ENCODE data around the gene HOXB7.

Gene HOXB7

GRCh38 chr17:48626245-48627117, 15.7 kb upstream of the HOXB7 start, which contains the start of gene HOXB9:
TSS of gene HOXB9 (minus strand) at chr17:48626358. CDS start at chr17:48626269, 89 bp downstream.
- Histone ChIP-seq H3K9me3 (ENCODE audit: control insufficient read depth, insufficient read depth, low read length) (0 out of 2 replicates have a peak, but pooled peaks cover 3% of the 10 kb centered on the region), H3K4me3 (ENCODE audit: low read depth, low read length) (peak within 1 kb of the TSS; percentile 8; the same call in 1 of the 2 replicates), H3K9ac (ENCODE audit: low read depth, low read length) (no peak within 1 kb of the TSS), H3K36me3 (ENCODE audit: control insufficient read depth, insufficient read depth, low read length) (no peaks in the 10 kb centered on the region), H3K4me1 (ENCODE audit: control insufficient read depth, insufficient read depth, low read length) (peaks cover 3% of the 10 kb centered on the region; the same call in 1 of the 2 replicates), H3K27me3 (ENCODE audit: control insufficient read depth, insufficient read depth, low read length) (peaks cover 100% of the 10 kb centered on the region), H3K27ac (ENCODE audit: low read depth, low read length) (no peak within 1 kb of the TSS)

- no peak overlapping the region for H3K9ac ChIP-seq (ENCODE audit: low read depth, low read length)
- no peak overlapping the region for H3K27ac ChIP-seq (ENCODE audit: low read depth, low read length)
- 0 out of 2 replicates have a peak, but pooled peaks cover 3% of the 10 kb centered on the region for H3K9me3 ChIP-seq (ENCODE audit: control insufficient read depth, insufficient read depth, low read length)
- H3K4me1 ChIP-seq (ENCODE audit: control insufficient read depth, insufficient read depth, low read length), result peaks cover 3% of the 10 kb centered on the region; the same call in 1 of the 2 replicates
- peaks cover 100% of the 10 kb centered on the region for H3K27me3 ChIP-seq (ENCODE audit: control insufficient read depth, insufficient read depth, low read length)
- peak overlapping the region; percentile 8; the same call in 1 of the 2 replicates for H3K4me3 ChIP-seq (ENCODE audit: low read depth, low read length)
- H3K36me3 ChIP-seq (ENCODE audit: control insufficient read depth, insufficient read depth, low read length), result no peaks in the 10 kb centered on the region
Observed at GRCh38 chr17:48625495-48626244, 14.9 kb upstream of the HOXB7 start.

GRCh38 chr17:48624544-48625494, 14.0 kb upstream of the HOXB7 start:
- H3K27me3 ChIP-seq (ENCODE audit: control insufficient read depth, insufficient read depth, low read length), result peaks cover 100% of the 10 kb centered on the region
- peaks cover 3% of the 10 kb centered on the region; the same call in 1 of the 2 replicates for H3K4me1 ChIP-seq (ENCODE audit: control insufficient read depth, insufficient read depth, low read length)
- 0 out of 2 replicates have a peak, but pooled peaks cover 3% of the 10 kb centered on the region for H3K9me3 ChIP-seq (ENCODE audit: control insufficient read depth, insufficient read depth, low read length)
- peak overlapping the region; percentile 8; the same call in 1 of the 2 replicates for H3K4me3 ChIP-seq (ENCODE audit: low read depth, low read length)
- no peak overlapping the region for H3K27ac ChIP-seq (ENCODE audit: low read depth, low read length)
- H3K36me3 ChIP-seq (ENCODE audit: control insufficient read depth, insufficient read depth, low read length), result no peaks in the 10 kb centered on the region
- no peak overlapping the region for H3K9ac ChIP-seq (ENCODE audit: low read depth, low read length)

- H3K4me3 ChIP-seq (ENCODE audit: low read depth, low read length), result no peak overlapping the region
- no peaks in the 10 kb centered on the region for H3K36me3 ChIP-seq (ENCODE audit: control insufficient read depth, insufficient read depth, low read length)
- peaks cover 100% of the 10 kb centered on the region for H3K27me3 ChIP-seq (ENCODE audit: control insufficient read depth, insufficient read depth, low read length)
- H3K9me3 ChIP-seq (ENCODE audit: control insufficient read depth, insufficient read depth, low read length), result 0 out of 2 replicates have a peak, but pooled peaks cover 3% of the 10 kb centered on the region
- H3K4me1 ChIP-seq (ENCODE audit: control insufficient read depth, insufficient read depth, low read length), result peaks cover 3% of the 10 kb centered on the region; the same call in 1 of the 2 replicates
- no peak overlapping the region for H3K9ac ChIP-seq (ENCODE audit: low read depth, low read length)
- no peak overlapping the region for H3K27ac ChIP-seq (ENCODE audit: low read depth, low read length)
Observed at GRCh38 chr17:48624118-48624517, 13.3 kb upstream of the HOXB7 start.

- no peaks in the 10 kb centered on the region for H3K36me3 ChIP-seq (ENCODE audit: control insufficient read depth, insufficient read depth, low read length)
- H3K27me3 ChIP-seq (ENCODE audit: control insufficient read depth, insufficient read depth, low read length), result peaks cover 100% of the 10 kb centered on the region
- no peak overlapping the region for H3K27ac ChIP-seq (ENCODE audit: low read depth, low read length)
- H3K9me3 ChIP-seq (ENCODE audit: control insufficient read depth, insufficient read depth, low read length), result 0 out of 2 replicates have a peak, but pooled peaks cover 3% of the 10 kb centered on the region
- peaks cover 3% of the 10 kb centered on the region; the same call in 1 of the 2 replicates for H3K4me1 ChIP-seq (ENCODE audit: control insufficient read depth, insufficient read depth, low read length)
- no peak overlapping the region for H3K9ac ChIP-seq (ENCODE audit: low read depth, low read length)
- no peak overlapping the region for H3K4me3 ChIP-seq (ENCODE audit: low read depth, low read length)
Observed at GRCh38 chr17:48623583-48623982, 12.8 kb upstream of the HOXB7 start.

GRCh38 chr17:48622857-48623256, 12.0 kb upstream of the HOXB7 start:
- H3K4me1 ChIP-seq (ENCODE audit: control insufficient read depth, insufficient read depth, low read length), result peaks cover 3% of the 10 kb centered on the region; the same call in 1 of the 2 replicates
- H3K9me3 ChIP-seq (ENCODE audit: control insufficient read depth, insufficient read depth, low read length), result 0 out of 2 replicates have a peak, but pooled peaks cover 3% of the 10 kb centered on the region
- no peak overlapping the region for H3K27ac ChIP-seq (ENCODE audit: low read depth, low read length)
- H3K9ac ChIP-seq (ENCODE audit: low read depth, low read length), result no peak overlapping the region
- no peaks in the 10 kb centered on the region for H3K36me3 ChIP-seq (ENCODE audit: control insufficient read depth, insufficient read depth, low read length)
- H3K27me3 ChIP-seq (ENCODE audit: control insufficient read depth, insufficient read depth, low read length), result peaks cover 100% of the 10 kb centered on the region
- no peak overlapping the region for H3K4me3 ChIP-seq (ENCODE audit: low read depth, low read length)

- H3K27me3 ChIP-seq (ENCODE audit: control insufficient read depth, insufficient read depth, low read length), result peaks cover 100% of the 10 kb centered on the region
- H3K4me1 ChIP-seq (ENCODE audit: control insufficient read depth, insufficient read depth, low read length), result peaks cover under 1% of the 10 kb centered on the region; the same call in 1 of the 2 replicates
- H3K27ac ChIP-seq (ENCODE audit: low read depth, low read length), result no peak overlapping the region
Observed at GRCh38 chr17:48621410-48622392, 10.9 kb upstream of the HOXB7 start.

GRCh38 chr17:48620461-48621139, 9.8 kb upstream of the HOXB7 start:
- Histone ChIP-seq H3K9me3 (ENCODE audit: control insufficient read depth, insufficient read depth, low read length) (0 out of 2 replicates have a peak, but pooled peaks cover 3% of the 10 kb centered on the region), H3K27me3 (ENCODE audit: control insufficient read depth, insufficient read depth, low read length) (peaks cover 100% of the 10 kb centered on the region), H3K4me3 (ENCODE audit: low read depth, low read length) (no peak overlapping the region), H3K4me1 (ENCODE audit: control insufficient read depth, insufficient read depth, low read length) (no peaks in the 10 kb centered on the region), H3K27ac (ENCODE audit: low read depth, low read length) (no peak overlapping the region), H3K36me3 (ENCODE audit: control insufficient read depth, insufficient read depth, low read length) (no peaks in the 10 kb centered on the region), H3K9ac (ENCODE audit: low read depth, low read length) (no peak overlapping the region)

More at GRCh38 chr17:48621410-48622392, 10.9 kb upstream of the HOXB7 start:
- Histone ChIP-seq H3K9me3 (ENCODE audit: control insufficient read depth, insufficient read depth, low read length) (0 out of 2 replicates have a peak, but pooled peaks cover 3% of the 10 kb centered on the region), H3K36me3 (ENCODE audit: control insufficient read depth, insufficient read depth, low read length) (no peaks in the 10 kb centered on the region), H3K9ac (ENCODE audit: low read depth, low read length) (no peak overlapping the region), H3K4me3 (ENCODE audit: low read depth, low read length) (no peak overlapping the region)
